A549 (cell line): ENCODE data around the gene NSD2. TPM values are rescaled to one million over a fixed set of nuclear protein-coding genes. Genes with fewer than 3 reads are reported as not detected.

Source experiments
- ATAC-seq, 2 experiments: fragments of 200-7000 bp in 1 of 2; fragments of >200 bp in 1 of 2; cut with Nextera tagmentation in 1 of 2; cut with Tn5 transposase in 1 of 2; 3 replicates each; pipeline versions ENCODE4 v1.8.0 to v1.9.1; 2018 to 2020; ENCODE audit warnings: mild to moderate bottlenecking in 1 of 2, moderate library complexity in 1 of 2
- CTCF ChIA-PET: fragments of 300-600 bp; sonication (Branson Sonifier 250); formaldehyde crosslinking; extraction: SDS; loops from one replicate; lab custom pipeline; 2021; ENCODE audit warnings: antibody characterized with exemption, inconsistent platforms; lab: Yijun Ruan, JAX
- POLR2A ChIA-PET: fragments of 350-600 bp; formaldehyde crosslinking; extraction: SDS; loops from one replicate; lab custom pipeline; 2021; ENCODE audit warnings: antibody characterized with exemption, inconsistent platforms; lab: Yijun Ruan, JAX
- DNase-seq, 2 experiments: peaks; one replicate each; pipeline versions ENCODE4 v3.0.0 to v3.0.0-alpha.2; 2011 to 2016; ENCODE audit warnings: low read depth in 1 of 2, low spot score in 1 of 2
- FAIRE-seq: peaks from 2 replicates; lab custom pipeline; 2011; peaks lifted over from hg19 to GRCh38; lab: Jason Lieb, UNC
- H3K27ac ChIP-seq, 2 experiments: fragments of >200 bp; sonication (Bioruptor Twin); formaldehyde crosslinking; 3 replicates each; pipeline ENCODE4 v1.5.1; 2016 to 2017
- H3K4me1 ChIP-seq: fragments of >200 bp; sonication (Bioruptor Twin); formaldehyde crosslinking; 3 replicates; pipeline ENCODE4 v1.6.1; 2016
- H3K4me2 ChIP-seq: fragments of >200 bp; sonication (Bioruptor Twin); formaldehyde crosslinking; 3 replicates; pipeline ENCODE4 v1.6.1; 2016
- H3K4me3 ChIP-seq: fragments of >200 bp; sonication (Bioruptor Twin); formaldehyde crosslinking; 3 replicates; pipeline ENCODE4 v1.5.1; 2016
- H3K9me3 ChIP-seq: fragments of >200 bp; sonication (Bioruptor Twin); formaldehyde crosslinking; 3 replicates; pipeline ENCODE4 v1.6.1; 2016
- BHLHE40 ChIP-seq: IDR thresholded peaks from 2 replicates; pipeline ENCODE4 v1.6.1; 2012; ENCODE audit warnings: low read depth, low read length, inconsistent platforms
- CEBPB ChIP-seq, 2 experiments: fragments of >200 bp in 1 of 2; sonication (Bioruptor Twin) in 1 of 2; formaldehyde crosslinking in 1 of 2; IDR thresholded peaks; 2 replicates each; pipeline ENCODE4 v1.6.1; 2012 to 2016
- CHD4 ChIP-seq: fragments of 200-600 bp; sonication (generic); IDR thresholded peaks from 2 replicates; pipeline ENCODE4 v1.6.1; 2016; ENCODE audit warnings: antibody characterized with exemption, mild to moderate bottlenecking, borderline replicate concordance
- E2F6 ChIP-seq: IDR thresholded peaks from 2 replicates; pipeline ENCODE4 v1.6.1; 2012; ENCODE audit warnings: low read depth, borderline replicate concordance
- EHF ChIP-seq: fragments of 250-450 bp; sonication (Bioruptor Pico); IDR thresholded peaks from 2 replicates; pipeline ENCODE4 v1.5.0; 2020; ENCODE audit warnings: mild to moderate bottlenecking
- ELK1 ChIP-seq: fragments of 150-350 bp; IDR thresholded peaks from 2 replicates; pipeline ENCODE4 v1.6.1; 2014; ENCODE audit warnings: low read depth, mild to moderate bottlenecking, low read length
- EP300 ChIP-seq, 2 experiments: fragments of >200 bp; sonication (Bioruptor Twin); formaldehyde crosslinking; IDR thresholded peaks; 2 replicates in 1 of 2; 3 replicates in 1 of 2; pipeline ENCODE4 v1.6.1; 2016 to 2017
- ESRRA ChIP-seq: fragments of 150-350 bp; IDR thresholded peaks from 2 replicates; pipeline ENCODE4 v1.6.1; 2014; ENCODE audit warnings: mild to moderate bottlenecking, low read length, borderline replicate concordance
- FOSB ChIP-seq: fragments of 250-450 bp; sonication (Bioruptor Pico); IDR thresholded peaks from 2 replicates; pipeline ENCODE4 v1.5.0; 2020; ENCODE audit warnings: mild to moderate bottlenecking, moderate library complexity
- FOSL2 ChIP-seq, 2 experiments: fragments of 450-650 bp in 1 of 2; fragments of >200 bp in 1 of 2; sonication (Bioruptor Twin) in 1 of 2; formaldehyde crosslinking; IDR thresholded peaks; 2 replicates each; pipeline versions ENCODE4 v1.5.0 to v1.6.1; 2016 to 2020; ENCODE audit warnings: mild to moderate bottlenecking in 1 of 2, moderate library complexity in 1 of 2
- GATA3 ChIP-seq: IDR thresholded peaks from 2 replicates; pipeline ENCODE4 v1.6.1; 2012; ENCODE audit warnings: borderline replicate concordance
- HDAC2 ChIP-seq: fragments of 200-600 bp; sonication (generic); IDR thresholded peaks from 2 replicates; pipeline ENCODE4 v1.6.1; 2016
- HOXA7 ChIP-seq: fragments of 250-450 bp; sonication (Bioruptor Pico); IDR thresholded peaks from 2 replicates; pipeline ENCODE4 v1.5.0; 2020; ENCODE audit warnings: mild to moderate bottlenecking, moderate library complexity
- JUN ChIP-seq, 2 experiments: fragments of >200 bp; sonication (Bioruptor Twin); formaldehyde crosslinking; IDR thresholded peaks; 2 replicates in 1 of 2; 3 replicates in 1 of 2; pipeline ENCODE4 v1.6.1; 2016 to 2017
- JUNB ChIP-seq: fragments of >200 bp; sonication (Bioruptor Twin); formaldehyde crosslinking; IDR thresholded peaks from 2 replicates; pipeline ENCODE4 v1.6.1; 2016
- MAFK ChIP-seq: fragments of 450-650 bp; IDR thresholded peaks from 2 replicates; pipeline ENCODE4 v1.6.1; 2014; ENCODE audit not compliant: partially characterized antibody
- MYC ChIP-seq: IDR thresholded peaks from 2 replicates; pipeline ENCODE4 v1.6.1; 2012; ENCODE audit warnings: mild to moderate bottlenecking, inconsistent platforms, low read length, improper control_type of control experiment, borderline replicate concordance
- NPAS2 ChIP-seq: fragments of 250-450 bp; sonication (Bioruptor Pico); IDR thresholded peaks from 2 replicates; pipeline ENCODE4 v1.8.0; 2022; ENCODE audit warnings: mild to moderate bottlenecking, moderate library complexity, borderline replicate concordance
- NR3C1 ChIP-seq: fragments of >200 bp; sonication (Bioruptor Twin); formaldehyde crosslinking; IDR thresholded peaks from 3 replicates; pipeline ENCODE4 v1.6.1; 2017
- PHF8 ChIP-seq: fragments of 200-600 bp; sonication (generic); IDR thresholded peaks from 2 replicates; pipeline ENCODE4 v1.6.1; 2016; ENCODE audit warnings: low read depth, mild to moderate bottlenecking, antibody characterized with exemption, moderate library complexity, borderline replicate concordance
- POLR2A ChIP-seq: IDR thresholded peaks from 2 replicates; pipeline ENCODE4 v1.6.1; 2012; ENCODE audit warnings: mild to moderate bottlenecking, low read length
- POLR2AphosphoS2 ChIP-seq: conservative IDR thresholded peaks from 2 replicates; pipeline ENCODE4 v1.6.1; 2012; ENCODE audit warnings: low read length, improper control_type of control experiment, inconsistent platforms
- RCOR1 ChIP-seq: fragments of 150-350 bp; IDR thresholded peaks from 2 replicates; pipeline ENCODE4 v1.6.1; 2014; ENCODE audit warnings: antibody characterized with exemption, low read length, low read depth
- SREBF2 ChIP-seq: fragments of 450-650 bp; IDR thresholded peaks from 2 replicates; pipeline ENCODE4 v1.6.1; 2014; ENCODE audit warnings: mild to moderate bottlenecking, moderate library complexity
- TP53 ChIP-seq: fragments of 250-450 bp; sonication (Bioruptor Pico); IDR thresholded peaks from 2 replicates; pipeline ENCODE4 v1.5.0; 2021; ENCODE audit warnings: mild to moderate bottlenecking, moderate library complexity
- ZFP36 ChIP-seq: fragments of 450-650 bp; IDR thresholded peaks from 2 replicates; pipeline ENCODE4 v1.6.1; 2014; ENCODE audit warnings: borderline replicate concordance; ENCODE audit not compliant: partially characterized antibody
- ZSCAN20 ChIP-seq: fragments of 250-450 bp; sonication (Bioruptor Pico); IDR thresholded peaks from 2 replicates; pipeline ENCODE4 v1.8.0; 2022; ENCODE audit warnings: mild to moderate bottlenecking, moderate library complexity
- WGBS: methylation state at CpG from one replicate; pipeline ENCODE4 v1.1.6; 2017; ENCODE audit errors: missing lambda C conversion rate; 5-methylcytosine and 5-hydroxymethylcytosine counted together
- polyA plus RNA-seq, 4 experiments: library from polyadenylated mRNA; depleted of rRNA in 3 of 4; stranded (reverse); fragments of >200 nt; fragmentation: RNase III in 1 of 4; extraction: RNeasy Plus Mini Kit Qiagen cat#74134 plus additional on column Dnase treatment in 1 of 4; gene quantifications; 2 replicates in 3 of 4; 3 replicates in 1 of 4; pipeline ENCODE4 v1.2.3, GENCODE V29; 2011 to 2017
- TF ChIP-seq, protein P1 (sequence below): fragments of 250-450 bp; sonication (Bioruptor Pico); IDR thresholded peaks from 2 replicates; pipeline ENCODE4 v1.5.0; 2020; ENCODE audit warnings: low read depth, mild to moderate bottlenecking, moderate library complexity
- TF ChIP-seq, protein P2 (sequence below): fragments of 450-650 bp; IDR thresholded peaks from 2 replicates; pipeline ENCODE4 v1.6.1; 2014; ENCODE audit warnings: antibody characterized with exemption
- TF ChIP-seq, protein P3 (sequence below): fragments of >200 bp; sonication (Bioruptor Twin); formaldehyde crosslinking; IDR thresholded peaks from 3 replicates; pipeline ENCODE4 v1.5.1; 2016

The NSD2 gene
- polyA plus RNA-seq, 2 of the 4 experiments (the other 2 are of a cell fraction) = 43.8 to 49.3 TPM

DNA sequence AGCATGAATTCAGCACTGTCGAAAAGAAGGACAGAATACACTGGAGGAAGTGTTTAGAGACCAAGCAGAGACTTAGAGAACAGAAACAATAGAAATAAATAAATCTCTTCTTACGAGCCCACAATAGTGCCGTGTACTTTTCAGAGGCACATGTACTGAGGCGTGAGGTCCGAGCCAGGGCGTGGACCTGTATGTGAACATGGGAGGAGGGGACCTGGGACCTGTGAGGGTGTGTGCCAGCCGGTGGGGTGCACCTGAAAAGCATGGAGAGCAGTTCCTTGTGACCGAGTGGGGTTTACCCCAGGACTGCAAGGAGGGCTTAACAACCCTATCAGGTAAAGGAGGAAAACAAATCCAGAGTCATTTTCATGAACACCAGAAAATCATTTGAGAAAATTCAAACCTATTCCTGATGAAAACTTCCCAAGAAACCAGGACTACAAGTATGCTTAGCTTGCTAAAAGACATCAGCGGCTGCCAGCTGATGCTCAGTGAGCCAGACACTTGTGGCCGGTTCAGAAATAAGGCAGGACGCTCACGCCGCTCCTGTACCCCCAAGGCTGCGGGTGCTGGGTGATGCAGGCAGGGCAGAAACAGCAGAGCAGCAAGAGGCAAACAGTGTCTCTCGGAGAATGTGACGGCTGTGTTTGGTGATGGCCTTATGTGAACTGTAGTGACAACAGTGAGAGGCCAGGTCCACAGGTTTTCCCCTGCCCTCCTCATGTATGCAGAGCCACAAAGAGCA, 100.4 kb downstream of the NSD2 start:
- no peak for FAIRE-seq
- DNase-seq = no peak
- no peak for TF ChIP-seq POLR2A
- TF ChIP-seq CEBPB (IDR thresholded peaks at IDR 0.05) = no peak
- no peak for TF ChIP-seq EHF
- no peak for TF ChIP-seq JUNB
- TF ChIP-seq PHF8 = no peak
- no peak for TF ChIP-seq ESRRA
- no peak for TF ChIP-seq JUN (IDR thresholded peaks at IDR 0.05)
- no peak for TF ChIP-seq FOSL2 (IDR thresholded peaks at IDR 0.05)
- no peak for TF ChIP-seq FOSL2 (CRISPR knock-in tag; IDR thresholded peaks at IDR 0.05)
- no peak for TF ChIP-seq TP53 (CRISPR knock-in tag)
- TF ChIP-seq EP300 (IDR thresholded peaks at IDR 0.05) = no peak
- no peak for TF ChIP-seq ELK1
- TF ChIP-seq, protein P1, sequence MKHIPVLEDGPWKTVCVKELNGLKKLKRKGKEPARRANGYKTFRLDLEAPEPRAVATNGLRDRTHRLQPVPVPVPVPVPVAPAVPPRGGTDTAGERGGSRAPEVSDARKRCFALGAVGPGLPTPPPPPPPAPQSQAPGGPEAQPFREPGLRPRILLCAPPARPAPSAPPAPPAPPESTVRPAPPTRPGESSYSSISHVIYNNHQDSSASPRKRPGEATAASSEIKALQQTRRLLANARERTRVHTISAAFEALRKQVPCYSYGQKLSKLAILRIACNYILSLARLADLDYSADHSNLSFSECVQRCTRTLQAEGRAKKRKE (CRISPR knock-in tag) = no peak
- no peak for TF ChIP-seq RCOR1
- TF ChIP-seq BHLHE40 = no peak
- TF ChIP-seq POLR2AphosphoS2 = no peak
- TF ChIP-seq MAFK = no peak
- TF ChIP-seq, protein P2, sequence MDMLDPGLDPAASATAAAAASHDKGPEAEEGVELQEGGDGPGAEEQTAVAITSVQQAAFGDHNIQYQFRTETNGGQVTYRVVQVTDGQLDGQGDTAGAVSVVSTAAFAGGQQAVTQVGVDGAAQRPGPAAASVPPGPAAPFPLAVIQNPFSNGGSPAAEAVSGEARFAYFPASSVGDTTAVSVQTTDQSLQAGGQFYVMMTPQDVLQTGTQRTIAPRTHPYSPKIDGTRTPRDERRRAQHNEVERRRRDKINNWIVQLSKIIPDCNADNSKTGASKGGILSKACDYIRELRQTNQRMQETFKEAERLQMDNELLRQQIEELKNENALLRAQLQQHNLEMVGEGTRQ = no peak
- no peak for TF ChIP-seq GATA3
- TF ChIP-seq, protein P3, sequence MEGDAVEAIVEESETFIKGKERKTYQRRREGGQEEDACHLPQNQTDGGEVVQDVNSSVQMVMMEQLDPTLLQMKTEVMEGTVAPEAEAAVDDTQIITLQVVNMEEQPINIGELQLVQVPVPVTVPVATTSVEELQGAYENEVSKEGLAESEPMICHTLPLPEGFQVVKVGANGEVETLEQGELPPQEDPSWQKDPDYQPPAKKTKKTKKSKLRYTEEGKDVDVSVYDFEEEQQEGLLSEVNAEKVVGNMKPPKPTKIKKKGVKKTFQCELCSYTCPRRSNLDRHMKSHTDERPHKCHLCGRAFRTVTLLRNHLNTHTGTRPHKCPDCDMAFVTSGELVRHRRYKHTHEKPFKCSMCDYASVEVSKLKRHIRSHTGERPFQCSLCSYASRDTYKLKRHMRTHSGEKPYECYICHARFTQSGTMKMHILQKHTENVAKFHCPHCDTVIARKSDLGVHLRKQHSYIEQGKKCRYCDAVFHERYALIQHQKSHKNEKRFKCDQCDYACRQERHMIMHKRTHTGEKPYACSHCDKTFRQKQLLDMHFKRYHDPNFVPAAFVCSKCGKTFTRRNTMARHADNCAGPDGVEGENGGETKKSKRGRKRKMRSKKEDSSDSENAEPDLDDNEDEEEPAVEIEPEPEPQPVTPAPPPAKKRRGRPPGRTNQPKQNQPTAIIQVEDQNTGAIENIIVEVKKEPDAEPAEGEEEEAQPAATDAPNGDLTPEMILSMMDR = no peak
- no peak for TF ChIP-seq FOSB (CRISPR knock-in tag)
- WGBS = 94% methylated on average over 16 of the region's 16 CpGs
- ATAC-seq = no peak
- POLR2A ChIA-PET = no interaction called here
- Histone ChIP-seq H3K9me3 (no peaks in the 10 kb centered on the region), H3K4me3 (no peak overlapping the region), H3K4me2 (no peak overlapping the region), H3K4me1 (no peaks in the 10 kb centered on the region), H3K27ac (no peak overlapping the region)
- CTCF ChIA-PET = interaction anchor here (0.8 kb wide), 1 partner anchor 10 kb away, joined by 3 read pairs; no protein-coding TSS in a partner anchor

DNA sequence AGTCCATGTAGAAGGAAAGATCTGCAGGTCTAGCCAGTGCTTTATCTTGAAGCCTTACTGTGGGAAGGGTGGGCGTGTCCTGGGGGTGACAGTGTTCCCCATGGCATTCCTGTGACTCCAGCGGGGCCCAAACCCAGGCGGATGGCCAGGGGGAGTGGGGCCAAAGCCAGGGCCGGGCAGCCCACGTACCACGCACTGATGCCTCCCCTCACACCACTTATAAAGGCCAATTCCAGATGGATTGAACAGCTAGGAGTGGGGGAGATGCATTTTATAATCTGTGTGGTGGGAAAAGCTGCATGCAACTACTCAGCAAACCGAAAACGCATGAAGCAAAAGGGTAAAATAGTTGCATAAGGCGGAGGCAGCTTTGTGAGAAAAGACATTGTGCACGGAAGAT, 101.2 kb downstream of the NSD2 start:
- DNase-seq = no peak
- Histone ChIP-seq H3K4me1 (no peaks in the 10 kb centered on the region), H3K9me3 (no peaks in the 10 kb centered on the region), H3K27ac (no peak overlapping the region), H3K4me2 (no peak overlapping the region), H3K4me3 (no peak overlapping the region)
- ChIA-PET POLR2A (no interaction called here), CTCF (interaction anchor here (0.8 kb wide), 1 partner anchor 9 kb away, joined by 3 read pairs; no protein-coding TSS in a partner anchor)
- 95% methylated on average over 9 of the region's 10 CpGs for WGBS
- FAIRE-seq = no peak
- TF ChIP-seq MYC (no peak), ZSCAN20 (CRISPR knock-in tag) (no peak), NPAS2 (CRISPR knock-in tag) (no peak), NR3C1 (no peak), MAFK (no peak), TP53 (CRISPR knock-in tag) (no peak), CHD4 (no peak), HDAC2 (no peak), SREBF2 (no peak), HOXA7 (CRISPR knock-in tag) (no peak), EP300 (IDR thresholded peaks at IDR 0.05) (no peak), EHF (no peak), PHF8 (no peak), RCOR1 (no peak), E2F6 (no peak), ZFP36 (no peak)
- ATAC-seq = no peak
